ENCODE results near the gene DACH1.

The DACH1 gene

DNA sequence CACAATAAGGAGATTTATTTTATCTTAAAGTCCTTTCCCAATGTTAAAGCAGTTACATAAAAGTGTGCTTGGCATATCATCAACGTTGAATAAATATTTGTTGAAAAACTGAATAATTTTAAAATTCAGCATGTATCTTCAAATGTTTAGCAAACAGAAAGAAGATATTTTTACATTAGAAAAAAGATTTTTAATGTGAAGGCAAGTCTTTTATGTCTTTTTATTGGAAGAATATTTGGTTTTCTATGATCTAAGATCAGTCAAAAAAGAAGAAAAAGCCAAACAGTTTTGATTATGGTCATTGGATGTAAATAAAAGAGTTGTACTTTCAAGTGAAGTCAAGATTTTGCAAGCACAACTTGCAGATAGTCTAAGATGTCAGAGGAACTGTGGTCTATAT, 397.4 kb downstream of the DACH1 start:
- H3K4me1 ChIP-seq = peaks cover 21% of the 10 kb centered on the region
- no peaks in the 10 kb centered on the region for H3K27me3 ChIP-seq (ENCODE audit: low read depth)
- no peaks in the 10 kb centered on the region for H3K9me3 ChIP-seq
- in situ Hi-C loops (cut with MboI; ENCODE audit: low sequenced_read_pairs) = no loop called here
- DNase-seq (ENCODE audit: low spot score in 2 of 2) = no peak
- no peaks in the 10 kb centered on the region for H3K36me3 ChIP-seq (replicated peaks)
- H3K4me3 ChIP-seq = no peak overlapping the region

DNA sequence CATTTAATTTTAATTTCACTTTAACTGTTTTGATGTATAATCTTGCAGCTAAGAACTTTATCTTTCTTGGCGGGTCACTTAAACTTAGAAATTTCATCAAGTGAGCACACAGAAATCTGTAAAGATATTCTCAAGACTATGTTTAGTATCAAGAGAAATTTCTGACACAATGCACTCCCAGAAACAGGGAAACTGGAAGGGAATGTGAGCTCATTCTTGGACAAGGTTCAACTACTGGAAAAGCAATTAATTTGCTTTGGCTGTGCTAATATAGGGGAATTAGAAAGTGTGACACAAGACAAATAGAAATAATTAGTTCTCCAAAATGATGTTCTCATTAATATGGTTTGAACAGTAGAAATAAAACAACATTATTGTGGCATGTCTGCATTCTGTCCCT, 402.3 kb downstream of the DACH1 start:
- Histone ChIP-seq H3K9me3 (no peaks in the 10 kb centered on the region), H3K4me3 (no peak overlapping the region), H3K36me3 (replicated peaks) (no peaks in the 10 kb centered on the region), H3K27me3 (ENCODE audit: low read depth) (no peaks in the 10 kb centered on the region), H3K4me1 (peaks cover 27% of the 10 kb centered on the region)
- in situ Hi-C loops (cut with MboI; ENCODE audit: low sequenced_read_pairs) = no loop called here
- no peak for DNase-seq (ENCODE audit: low spot score in 2 of 2)

DNA sequence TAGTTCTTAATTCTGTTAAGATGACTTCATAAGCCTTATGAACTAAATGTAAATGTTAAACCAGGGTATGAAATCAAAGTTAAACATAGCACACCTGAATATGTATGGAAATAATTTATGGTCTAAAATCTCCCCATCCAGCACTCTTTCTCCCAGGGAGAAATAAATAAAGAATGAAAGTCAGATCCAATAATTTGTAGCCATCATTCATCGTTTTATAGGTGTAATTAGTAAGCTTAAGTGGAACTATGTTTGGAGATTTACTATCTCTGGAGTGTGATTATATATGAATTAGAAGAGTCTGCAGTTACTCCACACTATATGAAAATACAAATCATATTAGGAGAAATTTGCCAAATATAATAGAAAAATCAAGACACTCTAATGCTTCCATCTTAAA, 405.1 kb downstream of the DACH1 start:
- no peak for DNase-seq (ENCODE audit: low spot score in 2 of 2)
- H3K4me1 ChIP-seq = peaks cover 6% of the 10 kb centered on the region
- in situ Hi-C loops (cut with MboI; ENCODE audit: low sequenced_read_pairs) = no loop called here
- H3K4me3 ChIP-seq = no peak overlapping the region
- H3K27me3 ChIP-seq (ENCODE audit: low read depth) = no peaks in the 10 kb centered on the region
- H3K36me3 ChIP-seq (replicated peaks) = no peaks in the 10 kb centered on the region
- H3K9me3 ChIP-seq = no peaks in the 10 kb centered on the region

DNA sequence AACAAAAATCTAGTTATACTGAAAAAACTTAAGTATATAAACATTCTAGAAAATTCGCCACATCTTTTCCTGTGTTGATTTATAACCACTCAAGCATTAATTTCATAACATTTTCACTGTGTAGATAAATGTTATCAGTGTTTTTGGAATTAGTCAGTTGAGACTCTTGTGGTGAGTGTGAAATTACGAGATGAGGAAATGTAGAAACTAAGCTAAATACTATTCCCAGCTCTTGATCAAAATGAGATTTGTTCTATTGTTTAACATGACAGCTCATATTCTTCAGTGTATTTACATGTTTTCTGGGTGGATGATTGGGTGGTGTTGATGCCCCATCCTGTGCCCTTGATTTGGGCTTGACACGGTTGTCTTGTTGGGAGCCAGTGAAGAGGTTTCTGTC, 406.8 kb downstream of the DACH1 start:
- Histone ChIP-seq H3K4me1 (peaks cover 6% of the 10 kb centered on the region), H3K36me3 (replicated peaks) (no peaks in the 10 kb centered on the region), H3K27me3 (ENCODE audit: low read depth) (no peaks in the 10 kb centered on the region), H3K9me3 (no peaks in the 10 kb centered on the region), H3K4me3 (no peak overlapping the region)
- in situ Hi-C loops (cut with MboI; ENCODE audit: low sequenced_read_pairs) = no loop called here
- DNase-seq (ENCODE audit: low spot score in 2 of 2) = no peak

DNA sequence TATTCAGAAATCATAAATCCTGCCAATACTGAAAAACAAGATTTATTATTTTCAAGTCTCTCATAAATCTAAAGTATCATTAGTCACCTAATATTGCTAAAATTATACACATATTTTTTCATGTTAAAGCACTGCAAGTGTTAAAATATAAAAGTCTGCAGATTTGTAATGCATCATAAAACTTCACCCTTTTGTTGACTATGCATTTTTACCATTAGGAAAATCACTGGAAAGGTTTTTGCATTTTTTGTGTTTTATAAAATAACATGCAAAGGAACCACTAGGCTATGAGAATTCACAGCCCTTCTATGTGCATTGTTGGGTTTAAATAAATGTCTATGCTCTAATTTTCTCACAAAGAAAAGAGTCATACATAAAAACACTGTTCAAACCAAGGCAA, 407.3 kb downstream of the DACH1 start:
- peaks cover 6% of the 10 kb centered on the region for H3K4me1 ChIP-seq
- H3K9me3 ChIP-seq = no peaks in the 10 kb centered on the region
- no peaks in the 10 kb centered on the region for H3K27me3 ChIP-seq (ENCODE audit: low read depth)
- in situ Hi-C loops (cut with MboI; ENCODE audit: low sequenced_read_pairs) = no loop called here
- DNase-seq (ENCODE audit: low spot score in 2 of 2) = no peak
- no peaks in the 10 kb centered on the region for H3K36me3 ChIP-seq (replicated peaks)
- H3K4me3 ChIP-seq = no peak overlapping the region

DNA sequence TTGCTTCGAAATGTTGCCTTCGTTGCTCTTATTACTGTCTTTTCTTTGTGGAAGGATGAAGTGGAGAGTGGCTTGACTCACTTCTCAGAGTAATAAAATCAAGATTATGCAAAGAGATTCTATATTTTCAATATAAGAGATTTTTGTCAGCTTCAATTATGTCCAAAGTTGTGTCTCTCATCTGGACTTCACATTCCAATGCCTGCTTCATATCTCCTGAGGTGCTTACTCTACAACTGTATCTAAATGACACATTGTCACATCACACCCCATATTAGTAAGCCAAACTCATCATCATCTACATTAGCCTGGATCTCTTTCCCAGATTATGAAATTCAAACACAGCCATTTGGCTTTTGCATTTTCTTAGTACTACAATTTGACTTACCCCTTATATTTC, 409.4 kb downstream of the DACH1 start:
- no peak for DNase-seq (ENCODE audit: low spot score in 2 of 2)

DNA sequence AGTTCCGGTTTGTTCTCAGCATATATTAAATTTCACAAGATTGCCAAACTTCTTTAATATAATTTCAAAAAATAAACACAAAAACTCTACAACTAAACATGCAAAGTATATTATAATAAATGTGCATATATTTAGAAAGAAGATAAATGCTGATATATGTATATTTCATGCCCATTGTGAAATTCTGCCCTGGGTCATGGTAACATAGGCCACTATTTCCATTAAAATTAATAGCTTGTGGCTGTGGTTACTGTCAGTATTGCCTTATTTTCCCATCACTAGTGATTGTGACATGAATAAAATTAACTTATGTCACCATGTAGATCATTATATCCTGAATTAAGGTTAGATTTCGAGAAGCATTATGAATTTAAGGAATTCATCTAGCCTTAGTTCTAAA, 410.9 kb downstream of the DACH1 start:
- in situ Hi-C loops (cut with MboI; ENCODE audit: low sequenced_read_pairs) = no loop called here
- no peaks in the 10 kb centered on the region for H3K36me3 ChIP-seq (replicated peaks)
- no peaks in the 10 kb centered on the region for H3K27me3 ChIP-seq (ENCODE audit: low read depth)
- DNase-seq (ENCODE audit: low spot score in 2 of 2) = no peak
- no peak overlapping the region for H3K4me3 ChIP-seq
- no peaks in the 10 kb centered on the region for H3K9me3 ChIP-seq
- no peaks in the 10 kb centered on the region for H3K4me1 ChIP-seq

More for the DNA sequence above, 409.4 kb downstream of the DACH1 start:
- Histone ChIP-seq H3K36me3 (replicated peaks) (no peaks in the 10 kb centered on the region), H3K27me3 (ENCODE audit: low read depth) (no peaks in the 10 kb centered on the region), H3K4me3 (no peak overlapping the region), H3K4me1 (no peaks in the 10 kb centered on the region), H3K9me3 (no peaks in the 10 kb centered on the region)
- in situ Hi-C loops (cut with MboI; ENCODE audit: low sequenced_read_pairs) = no loop called here

DNA sequence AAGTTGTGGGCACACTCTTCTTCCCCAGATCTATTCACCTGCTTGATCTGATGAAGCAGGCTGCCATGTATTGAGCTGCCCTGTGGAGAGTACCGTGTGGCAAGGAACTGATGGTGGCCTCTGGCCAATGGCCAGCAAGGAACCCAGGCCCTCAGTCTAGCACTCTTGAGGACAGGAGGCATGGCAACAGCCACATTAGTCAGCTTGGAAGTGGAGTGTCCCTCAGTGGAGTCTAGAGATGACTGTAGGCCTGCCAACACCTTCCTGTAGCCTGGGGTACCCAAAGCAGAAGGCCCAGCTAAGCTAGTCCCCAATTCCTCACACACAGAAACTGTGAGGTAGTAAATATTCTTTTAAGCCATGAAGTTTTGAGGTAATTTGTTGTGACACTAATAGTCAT, 412.5 kb downstream of the DACH1 start:
- Histone ChIP-seq H3K9me3 (no peaks in the 10 kb centered on the region), H3K4me3 (no peak overlapping the region), H3K27me3 (ENCODE audit: low read depth) (no peaks in the 10 kb centered on the region), H3K4me1 (no peaks in the 10 kb centered on the region), H3K36me3 (replicated peaks) (no peaks in the 10 kb centered on the region)
- no peak for DNase-seq (ENCODE audit: low spot score in 2 of 2)
- in situ Hi-C loops (cut with MboI; ENCODE audit: low sequenced_read_pairs) = no loop called here

DNA sequence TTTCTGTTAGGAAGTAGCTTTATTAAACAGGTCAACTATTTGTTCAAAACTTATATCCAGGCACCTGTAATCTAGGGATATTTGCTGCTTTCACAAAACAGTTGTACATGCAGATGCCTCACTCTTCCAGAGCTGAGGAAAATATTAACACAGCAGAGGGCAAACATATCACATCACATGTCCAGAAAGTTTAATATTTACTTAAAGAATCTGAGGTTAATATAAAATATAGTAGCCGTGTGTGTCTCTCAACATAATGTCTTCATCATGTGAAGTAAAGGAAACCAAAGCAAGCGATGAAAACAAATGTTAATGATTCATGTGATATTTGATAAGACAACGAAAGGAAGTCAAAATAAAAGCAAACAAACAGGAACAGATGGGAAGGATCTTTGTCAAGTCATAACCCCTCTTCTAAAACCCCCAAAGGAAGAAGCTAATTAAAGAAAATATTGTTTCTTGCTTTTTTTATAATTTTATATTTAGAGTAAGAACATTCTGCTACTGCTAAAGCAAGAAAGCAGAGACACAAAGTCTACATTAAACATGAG, 418.8 kb downstream of the DACH1 start:
- Histone ChIP-seq H3K27me3 (ENCODE audit: low read depth) (no peaks in the 10 kb centered on the region), H3K4me1 (no peaks in the 10 kb centered on the region), H3K36me3 (replicated peaks) (no peaks in the 10 kb centered on the region), H3K4me3 (no peak overlapping the region), H3K9me3 (no peaks in the 10 kb centered on the region)
- in situ Hi-C loops (cut with MboI; ENCODE audit: low sequenced_read_pairs) = no loop called here
- DNase-seq (ENCODE audit: low spot score in 2 of 2) = no peak

DNA sequence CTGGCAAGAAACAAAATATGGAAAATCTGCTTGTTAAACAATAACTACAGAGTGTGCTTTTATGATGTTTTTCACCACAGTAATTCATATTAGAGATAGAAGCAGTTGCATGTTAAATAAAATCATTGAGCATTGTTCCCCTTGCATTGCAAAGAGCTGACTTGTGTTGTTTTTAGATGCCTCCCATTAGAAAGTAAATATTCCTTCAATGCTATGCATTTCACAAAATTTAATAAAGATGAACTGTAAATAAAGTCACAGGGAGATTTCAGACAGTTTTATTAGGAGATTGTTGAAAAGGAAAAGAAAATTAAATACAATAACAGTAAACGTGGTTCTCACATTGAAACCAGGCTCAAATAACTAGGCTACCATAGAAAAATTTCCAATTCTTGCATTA, 429.3 kb downstream of the DACH1 start:
- no peak for DNase-seq (ENCODE audit: low spot score in 2 of 2)
- Histone ChIP-seq H3K4me1 (peaks cover 4% of the 10 kb centered on the region), H3K36me3 (replicated peaks) (no peaks in the 10 kb centered on the region), H3K9me3 (no peaks in the 10 kb centered on the region), H3K4me3 (no peak overlapping the region), H3K27me3 (ENCODE audit: low read depth) (no peaks in the 10 kb centered on the region)
- in situ Hi-C loops (cut with MboI; ENCODE audit: low sequenced_read_pairs) = no loop called here

DNA sequence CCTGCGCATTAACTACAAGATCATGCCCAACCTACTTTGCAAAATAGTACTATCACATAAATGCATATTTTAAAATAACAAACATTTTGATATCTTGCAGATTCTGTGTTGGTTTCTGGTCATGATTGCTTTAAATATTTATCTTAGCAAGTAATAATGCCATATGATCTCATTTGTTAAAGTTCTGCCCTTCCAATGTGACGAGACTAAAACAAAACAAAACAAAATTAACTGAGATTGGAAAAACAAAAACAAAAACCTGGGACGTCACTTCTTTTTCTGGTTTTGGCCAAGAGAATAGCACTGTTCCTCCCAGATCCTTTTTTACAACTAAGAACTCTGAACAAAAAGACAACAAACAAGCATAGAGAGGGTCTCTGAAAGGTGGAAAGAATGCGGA, 436.3 kb downstream of the DACH1 start:
- Histone ChIP-seq H3K4me1 (no peaks in the 10 kb centered on the region), H3K27me3 (ENCODE audit: low read depth) (no peaks in the 10 kb centered on the region), H3K4me3 (no peak overlapping the region), H3K36me3 (replicated peaks) (no peaks in the 10 kb centered on the region), H3K9me3 (no peaks in the 10 kb centered on the region)
- in situ Hi-C loops (cut with MboI; ENCODE audit: low sequenced_read_pairs) = no loop called here
- DNase-seq (ENCODE audit: low spot score in 2 of 2) = no peak

DNA sequence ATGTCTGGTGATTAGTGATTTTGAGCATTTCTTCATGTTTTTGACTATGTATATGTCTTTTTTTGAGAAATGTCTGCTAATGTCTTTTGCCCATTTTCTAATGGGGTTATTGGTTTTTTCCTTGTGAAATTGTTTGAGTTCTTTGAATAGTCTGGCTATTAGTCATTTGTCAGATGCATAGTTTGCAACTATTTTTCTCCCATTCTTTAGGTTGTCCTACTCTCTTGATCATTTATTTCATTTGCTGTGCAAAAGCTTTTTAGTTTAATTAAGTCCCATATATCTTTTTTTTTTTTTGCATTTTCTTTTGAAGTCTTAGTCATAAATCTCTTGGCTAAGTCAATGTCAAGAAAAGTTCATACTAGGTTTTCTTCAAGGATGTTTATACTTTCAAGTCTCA, 449.8 kb downstream of the DACH1 start:
- Histone ChIP-seq H3K27me3 (ENCODE audit: low read depth) (no peaks in the 10 kb centered on the region), H3K4me3 (no peak overlapping the region), H3K9me3 (no peaks in the 10 kb centered on the region), H3K36me3 (replicated peaks) (no peaks in the 10 kb centered on the region), H3K4me1 (no peaks in the 10 kb centered on the region)
- DNase-seq (ENCODE audit: low spot score in 2 of 2) = no peak
- in situ Hi-C loops (cut with MboI; ENCODE audit: low sequenced_read_pairs) = no loop called here

DNA sequence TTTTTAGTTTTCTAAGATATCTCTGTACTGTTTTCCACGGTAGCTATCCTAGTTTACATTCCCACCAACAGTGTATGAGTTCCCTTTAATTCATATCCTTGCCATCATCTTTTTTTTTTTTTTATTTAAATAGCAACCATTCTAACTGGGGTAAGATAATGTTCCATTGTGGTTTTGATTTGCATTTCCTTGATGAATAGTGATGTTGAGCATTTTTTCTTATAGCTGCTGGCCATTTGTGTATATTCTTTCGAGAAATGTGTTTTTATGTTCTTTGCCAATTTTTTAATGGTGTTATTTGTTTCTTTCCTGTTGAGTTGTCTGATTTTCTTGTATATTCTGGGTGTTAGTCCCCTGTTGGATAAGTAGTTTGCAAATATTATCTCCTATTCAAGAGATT, 454.8 kb downstream of the DACH1 start:
- no peak for DNase-seq (ENCODE audit: low spot score in 2 of 2)

DNA sequence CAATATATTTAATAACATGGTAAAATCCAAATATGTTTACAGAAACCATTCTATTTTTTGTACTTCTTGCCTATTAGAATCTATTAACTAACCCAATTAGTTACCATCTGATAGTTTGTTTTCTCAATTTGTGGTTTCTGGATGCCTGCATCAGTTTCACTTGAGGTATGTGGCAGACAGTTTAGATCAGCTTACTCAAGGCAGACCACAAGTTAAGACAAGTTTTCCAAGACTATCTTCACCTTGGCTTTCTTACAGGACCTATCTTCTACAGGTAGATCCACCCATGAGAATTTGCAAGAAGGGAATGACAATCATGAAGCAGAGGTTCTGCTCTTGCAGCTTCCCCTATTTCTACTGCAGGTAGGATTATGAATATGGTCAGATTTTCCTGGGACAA, 458.6 kb downstream of the DACH1 start:
- in situ Hi-C loops (cut with MboI; ENCODE audit: low sequenced_read_pairs) = no loop called here
- no peaks in the 10 kb centered on the region for H3K4me1 ChIP-seq

More for the DNA sequence above, 454.8 kb downstream of the DACH1 start:
- in situ Hi-C loops (cut with MboI; ENCODE audit: low sequenced_read_pairs) = no loop called here
- H3K4me3 ChIP-seq = no peak overlapping the region
- no peaks in the 10 kb centered on the region for H3K4me1 ChIP-seq
- no peaks in the 10 kb centered on the region for H3K27me3 ChIP-seq (ENCODE audit: low read depth)
- no peaks in the 10 kb centered on the region for H3K9me3 ChIP-seq
- no peaks in the 10 kb centered on the region for H3K36me3 ChIP-seq (replicated peaks)

DNA sequence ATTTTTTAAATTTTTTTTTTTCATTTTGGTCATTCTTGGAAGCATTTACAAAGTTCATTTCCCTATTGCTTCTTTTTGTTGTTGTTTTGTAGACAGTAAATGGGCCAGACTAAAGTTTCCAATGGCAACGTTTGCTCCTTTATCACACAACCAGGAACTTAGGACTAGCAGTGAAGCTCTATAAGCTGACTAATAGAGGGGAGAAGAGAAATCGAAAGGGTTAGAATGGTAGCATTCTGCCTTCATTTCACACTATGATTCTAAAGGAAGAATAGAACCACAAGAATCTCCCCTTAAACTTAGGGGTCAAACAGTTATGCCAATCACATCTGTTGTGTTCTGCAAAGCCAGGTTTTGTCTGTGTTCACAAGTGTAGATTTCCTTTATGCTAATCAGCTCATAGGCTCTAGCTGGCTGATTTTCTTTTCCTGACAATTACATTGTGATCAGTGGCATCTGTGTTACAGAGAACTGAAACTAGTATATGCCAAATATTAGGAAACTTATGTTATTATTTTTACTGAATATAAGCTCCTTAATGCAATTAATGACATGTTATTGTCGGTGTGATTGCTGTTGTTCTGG, 467.3 kb downstream of the DACH1 start:
- no peak for DNase-seq (ENCODE audit: low spot score in 2 of 2)
- Histone ChIP-seq H3K9me3 (no peaks in the 10 kb centered on the region), H3K4me1 (no peaks in the 10 kb centered on the region), H3K4me3 (no peak overlapping the region), H3K36me3 (replicated peaks) (no peaks in the 10 kb centered on the region), H3K27me3 (ENCODE audit: low read depth) (no peaks in the 10 kb centered on the region)
- in situ Hi-C loops (cut with MboI; ENCODE audit: low sequenced_read_pairs) = no loop called here

More for the DNA sequence above, 458.6 kb downstream of the DACH1 start:
- no peaks in the 10 kb centered on the region for H3K27me3 ChIP-seq (ENCODE audit: low read depth)
- no peaks in the 10 kb centered on the region for H3K36me3 ChIP-seq (replicated peaks)
- no peaks in the 10 kb centered on the region for H3K9me3 ChIP-seq
- H3K4me3 ChIP-seq = no peak overlapping the region
- DNase-seq (ENCODE audit: low spot score in 2 of 2) = no peak

Measured in HAP-1 (cell line).